HepG2 (cell line): Measurements from ENCODE around the gene ISG20L2. TPM values are rescaled to one million over a fixed set of nuclear protein-coding genes. Genes with fewer than 3 reads are reported as not detected.

Experiments
- ATF7-NPFF ChIP-seq: sonication (generic); formaldehyde crosslinking; IDR thresholded peaks from 2 replicates; pipeline ENCODE4 v1.8.1; 2023; ENCODE audit warnings: mild to moderate bottlenecking, low read depth, missing genetic modification reagents, moderate library complexity
- BHLHE40 ChIP-seq: IDR thresholded peaks from 2 replicates; pipeline ENCODE4 v1.6.1; 2011; ENCODE audit warnings: low read length, improper control_type of control experiment
- ETV5 ChIP-seq: IDR thresholded peaks from 2 replicates; pipeline ENCODE4 v1.6.1; 2018; ENCODE audit warnings: missing biosample characterization, missing genetic modification reagents, inconsistent platforms, borderline replicate concordance
- GATAD2A ChIP-seq: IDR thresholded peaks from 2 replicates; pipeline ENCODE4 v1.6.1; 2016
- HCFC1 ChIP-seq: fragments of 150-350 bp; IDR thresholded peaks from 2 replicates; pipeline ENCODE4 v1.6.1; 2014; ENCODE audit warnings: low read depth, low read length
- HDAC6 ChIP-seq: fragments of 200-600 bp; sonication (generic); IDR thresholded peaks from 2 replicates; pipeline ENCODE4 v1.7.0; 2017; ENCODE audit warnings: mild to moderate bottlenecking, antibody characterized with exemption, low read length, low read depth
- RELA ChIP-seq: sonication (generic); formaldehyde crosslinking; IDR thresholded peaks from 2 replicates; pipeline ENCODE4 v1.4.0; 2020; ENCODE audit warnings: missing genetic modification reagents
- SNAI1 ChIP-seq: sonication (generic); formaldehyde crosslinking; IDR thresholded peaks from 2 replicates; pipeline ENCODE4 v1.5.0; 2020; ENCODE audit warnings: mild to moderate bottlenecking, missing genetic modification reagents, borderline replicate concordance
- TBL1XR1 ChIP-seq: fragments of 150-350 bp; IDR thresholded peaks from 2 replicates; pipeline ENCODE4 v1.6.1; 2014; ENCODE audit warnings: borderline replicate concordance, low read length; ENCODE audit not compliant: partially characterized antibody
- THYN1 ChIP-seq: sonication (generic); formaldehyde crosslinking; IDR thresholded peaks from 2 replicates; pipeline ENCODE4 v1.8.1; 2023; ENCODE audit warnings: low read depth, mild to moderate bottlenecking, moderate library complexity, missing genetic modification reagents, borderline replicate concordance
- YEATS2 ChIP-seq: sonication (generic); formaldehyde crosslinking; IDR thresholded peaks from 2 replicates; pipeline ENCODE4 v1.4.0; 2020; ENCODE audit warnings: missing genetic modification reagents, borderline replicate concordance
- ZBTB38 ChIP-seq: sonication (generic); formaldehyde crosslinking; IDR thresholded peaks from 2 replicates; pipeline ENCODE4 v1.5.1; 2020; ENCODE audit warnings: mild to moderate bottlenecking, missing genetic modification reagents
- ZMYM4 ChIP-seq: sonication (generic); formaldehyde crosslinking; IDR thresholded peaks from 2 replicates; pipeline ENCODE4 v1.8.1; 2023; ENCODE audit warnings: mild to moderate bottlenecking, missing genetic modification reagents
- ZNF3 ChIP-seq: IDR thresholded peaks from 2 replicates; pipeline ENCODE4 v1.7.0; 2017; ENCODE audit warnings: inconsistent platforms
- ZNF329 ChIP-seq: sonication (generic); formaldehyde crosslinking; IDR thresholded peaks from 2 replicates; pipeline ENCODE4 v1.9.0; 2021; ENCODE audit warnings: low read depth, mild to moderate bottlenecking, missing genetic modification reagents
- ZNF335 ChIP-seq: sonication (generic); formaldehyde crosslinking; IDR thresholded peaks from 2 replicates; pipeline ENCODE4 v1.4.0; 2020; ENCODE audit warnings: missing genetic modification reagents
- ZNF451 ChIP-seq: sonication (generic); formaldehyde crosslinking; IDR thresholded peaks from 2 replicates; pipeline ENCODE4 v1.5.0; 2020; ENCODE audit warnings: mild to moderate bottlenecking, missing genetic modification reagents
- ZNF713 ChIP-seq: sonication (generic); formaldehyde crosslinking; IDR thresholded peaks from 2 replicates; pipeline ENCODE4 v1.4.0; 2020; ENCODE audit warnings: mild to moderate bottlenecking, missing genetic modification reagents
- ZNF790 ChIP-seq: sonication (generic); formaldehyde crosslinking; IDR thresholded peaks from 2 replicates; pipeline ENCODE4 v1.8.0; 2022; ENCODE audit warnings: missing genetic modification reagents, mild to moderate bottlenecking, borderline replicate concordance
- ZNF879 ChIP-seq: sonication (generic); formaldehyde crosslinking; IDR thresholded peaks from 2 replicates; pipeline ENCODE4 v1.8.1; 2023; ENCODE audit warnings: missing genetic modification reagents
- polyA plus RNA-seq, 8 experiments: library from polyadenylated mRNA; depleted of rRNA in 3 of 8; stranded (reverse) in 7 of 8; unstranded in 1 of 8; fragments of >200 nt; fragmentation: Illumina TruSeq in 4 of 8; extraction: Trizol in 4 of 8; gene quantifications; 2 replicates each; pipeline versions ENCODE4 v1.2.1 to v1.2.3, GENCODE V29; 2011 to 2016; ENCODE audit warnings: low read depth in 4 of 8, missing spikeins in 1 of 8, mixed read lengths in 1 of 8; ENCODE audit not compliant: insufficient read depth in 1 of 8
- total RNA-seq, 5 experiments: library from RNA; depleted of rRNA; stranded (reverse); fragments of >200 nt; fragmentation: Illumina TruSeq; extraction: Trizol; gene quantifications; 2 replicates each; pipeline ENCODE4 v1.2.3, GENCODE V29; 2016; ENCODE audit warnings: low read depth in 1 of 5
- TF ChIP-seq, protein P1 (sequence below): sonication (generic); formaldehyde crosslinking; IDR thresholded peaks from 2 replicates; pipeline ENCODE4 v1.9.0; 2022; ENCODE audit warnings: missing genetic modification reagents, mild to moderate bottlenecking, borderline replicate concordance
- TF ChIP-seq, protein P2 (sequence below): IDR thresholded peaks from 2 replicates; pipeline ENCODE4 v1.6.1; 2016; ENCODE audit warnings: control low read depth
- TF ChIP-seq, protein P3 (sequence below): sonication (generic); formaldehyde crosslinking; conservative IDR thresholded peaks from 2 replicates; pipeline ENCODE4 v1.4.0; 2020; ENCODE audit warnings: missing genetic modification reagents
- TF ChIP-seq, protein P4 (sequence below): sonication (generic); formaldehyde crosslinking; IDR thresholded peaks from 2 replicates; pipeline ENCODE4 v1.8.1; 2023; ENCODE audit warnings: mild to moderate bottlenecking, missing genetic modification reagents, borderline replicate concordance
- TF ChIP-seq, protein P5 (sequence below): sonication (generic); formaldehyde crosslinking; IDR thresholded peaks from 2 replicates; pipeline ENCODE4 v1.4.0; 2020; ENCODE audit warnings: missing genetic modification reagents, mild to moderate bottlenecking, borderline replicate concordance

The ISG20L2 gene
- total and polyA plus RNA-seq, 2 of the 13 experiments (the other 11 are each of a cell fraction or from before 2014, with no cell fraction given) = 19.8 to 21.3 TPM

DNA sequence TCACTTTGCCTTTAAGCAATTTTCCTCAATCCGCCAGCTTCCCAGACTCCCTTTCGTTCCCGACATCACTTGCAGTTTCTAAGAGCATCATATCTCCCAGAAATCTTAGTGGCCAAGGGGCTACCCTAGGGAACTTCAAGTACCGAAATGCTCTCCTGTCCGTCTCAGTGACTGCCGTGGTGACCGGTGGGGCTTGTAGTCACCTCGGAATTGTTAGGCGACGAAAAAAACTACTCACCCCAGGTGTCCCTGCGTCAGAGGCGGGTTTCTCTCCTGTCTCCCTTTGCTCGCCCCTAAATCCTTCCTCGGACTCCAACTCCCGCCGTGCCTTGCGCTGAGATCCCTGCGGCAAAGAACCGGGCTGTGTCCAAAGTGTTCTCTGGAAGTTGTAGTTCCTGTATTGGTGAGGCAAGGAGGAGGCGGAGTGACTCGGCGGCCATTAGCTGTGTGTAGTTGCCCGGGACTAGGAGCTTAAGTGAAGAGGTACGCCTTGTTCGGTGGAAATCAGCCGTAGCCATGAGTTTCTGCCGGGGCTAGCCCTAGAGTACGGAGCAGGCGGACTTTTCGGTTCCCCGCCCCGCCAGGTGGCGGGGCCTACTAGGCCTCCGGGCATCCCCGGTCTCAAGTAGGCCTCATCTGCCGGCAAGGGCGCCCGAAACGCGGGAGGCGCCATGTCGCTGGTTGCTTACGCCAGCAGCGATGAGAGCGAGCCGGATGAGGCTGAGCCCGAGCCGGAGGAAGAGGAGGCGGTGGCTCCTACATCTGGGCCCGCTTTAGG is 38.7 kb upstream of the ISG20L2 start, which contains the start of gene PRCC (continued):
- peak; percentile 85 for TF ChIP-seq YEATS2 (CRISPR knock-in tag)
- TF ChIP-seq, protein P1, sequence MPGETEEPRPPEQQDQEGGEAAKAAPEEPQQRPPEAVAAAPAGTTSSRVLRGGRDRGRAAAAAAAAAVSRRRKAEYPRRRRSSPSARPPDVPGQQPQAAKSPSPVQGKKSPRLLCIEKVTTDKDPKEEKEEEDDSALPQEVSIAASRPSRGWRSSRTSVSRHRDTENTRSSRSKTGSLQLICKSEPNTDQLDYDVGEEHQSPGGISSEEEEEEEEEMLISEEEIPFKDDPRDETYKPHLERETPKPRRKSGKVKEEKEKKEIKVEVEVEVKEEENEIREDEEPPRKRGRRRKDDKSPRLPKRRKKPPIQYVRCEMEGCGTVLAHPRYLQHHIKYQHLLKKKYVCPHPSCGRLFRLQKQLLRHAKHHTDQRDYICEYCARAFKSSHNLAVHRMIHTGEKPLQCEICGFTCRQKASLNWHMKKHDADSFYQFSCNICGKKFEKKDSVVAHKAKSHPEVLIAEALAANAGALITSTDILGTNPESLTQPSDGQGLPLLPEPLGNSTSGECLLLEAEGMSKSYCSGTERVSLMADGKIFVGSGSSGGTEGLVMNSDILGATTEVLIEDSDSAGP (CRISPR knock-in tag) = peak; percentile 99
- peak; percentile 37; the same call in 1 of the 2 replicates for TF ChIP-seq ETV5 (CRISPR knock-in tag)
- no peak for TF ChIP-seq ZNF3 (CRISPR knock-in tag)
- TF ChIP-seq, protein P2, sequence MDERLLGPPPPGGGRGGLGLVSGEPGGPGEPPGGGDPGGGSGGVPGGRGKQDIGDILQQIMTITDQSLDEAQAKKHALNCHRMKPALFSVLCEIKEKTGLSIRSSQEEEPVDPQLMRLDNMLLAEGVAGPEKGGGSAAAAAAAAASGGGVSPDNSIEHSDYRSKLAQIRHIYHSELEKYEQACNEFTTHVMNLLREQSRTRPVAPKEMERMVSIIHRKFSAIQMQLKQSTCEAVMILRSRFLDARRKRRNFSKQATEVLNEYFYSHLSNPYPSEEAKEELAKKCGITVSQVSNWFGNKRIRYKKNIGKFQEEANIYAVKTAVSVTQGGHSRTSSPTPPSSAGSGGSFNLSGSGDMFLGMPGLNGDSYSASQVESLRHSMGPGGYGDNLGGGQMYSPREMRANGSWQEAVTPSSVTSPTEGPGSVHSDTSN (CRISPR knock-in tag) = peak; percentile 33; the same call in 1 of the 2 replicates
- TF ChIP-seq HDAC6 = no peak
- TF ChIP-seq, protein P3, sequence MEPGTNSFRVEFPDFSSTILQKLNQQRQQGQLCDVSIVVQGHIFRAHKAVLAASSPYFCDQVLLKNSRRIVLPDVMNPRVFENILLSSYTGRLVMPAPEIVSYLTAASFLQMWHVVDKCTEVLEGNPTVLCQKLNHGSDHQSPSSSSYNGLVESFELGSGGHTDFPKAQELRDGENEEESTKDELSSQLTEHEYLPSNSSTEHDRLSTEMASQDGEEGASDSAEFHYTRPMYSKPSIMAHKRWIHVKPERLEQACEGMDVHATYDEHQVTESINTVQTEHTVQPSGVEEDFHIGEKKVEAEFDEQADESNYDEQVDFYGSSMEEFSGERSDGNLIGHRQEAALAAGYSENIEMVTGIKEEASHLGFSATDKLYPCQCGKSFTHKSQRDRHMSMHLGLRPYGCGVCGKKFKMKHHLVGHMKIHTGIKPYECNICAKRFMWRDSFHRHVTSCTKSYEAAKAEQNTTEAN (CRISPR knock-in tag) = no peak
- TF ChIP-seq, protein P4, sequence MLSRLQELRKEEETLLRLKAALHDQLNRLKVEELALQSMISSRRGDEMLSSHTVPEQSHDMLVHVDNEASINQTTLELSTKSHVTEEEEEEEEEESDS (CRISPR knock-in tag) = no peak
- peak; percentile 99 for TF ChIP-seq HCFC1
- TF ChIP-seq GATAD2A = 0 out of 2 replicates have a peak, but pooled peaks have one; percentile 20
- TF ChIP-seq, protein P5, sequence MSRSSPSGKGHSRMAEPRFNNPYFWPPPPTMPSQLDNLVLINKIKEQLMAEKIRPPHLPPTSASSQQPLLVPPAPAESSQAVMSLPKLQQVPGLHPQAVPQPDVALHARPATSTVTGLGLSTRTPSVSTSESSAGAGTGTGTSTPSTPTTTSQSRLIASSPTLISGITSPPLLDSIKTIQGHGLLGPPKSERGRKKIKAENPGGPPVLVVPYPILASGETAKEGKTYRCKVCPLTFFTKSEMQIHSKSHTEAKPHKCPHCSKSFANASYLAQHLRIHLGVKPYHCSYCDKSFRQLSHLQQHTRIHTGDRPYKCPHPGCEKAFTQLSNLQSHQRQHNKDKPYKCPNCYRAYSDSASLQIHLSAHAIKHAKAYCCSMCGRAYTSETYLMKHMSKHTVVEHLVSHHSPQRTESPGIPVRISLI (CRISPR knock-in tag) = peak; percentile 42; the same call in 1 of the 2 replicates
- TF ChIP-seq ZNF335 (CRISPR knock-in tag) = peak; percentile 28; the same call in 1 of the 2 replicates
- peak; percentile 79 for TF ChIP-seq TBL1XR1
- peak; percentile 58; the same call in 1 of the 2 replicates for TF ChIP-seq ZBTB38
- TF ChIP-seq ZNF713 (CRISPR knock-in tag) = no peak
- TF ChIP-seq ZNF790 (CRISPR knock-in tag) = peak; percentile 22; the same call in 1 of the 2 replicates
- TF ChIP-seq ZNF451 = 0 out of 2 replicates have a peak, but pooled peaks have one; percentile 13
- no peak for TF ChIP-seq ZNF329 (CRISPR knock-in tag)
- no peak; the same call in 1 of the 2 replicates for TF ChIP-seq ATF7-NPFF (CRISPR knock-in tag)
- peak; percentile 71; the same call in 1 of the 2 replicates for TF ChIP-seq ZMYM4
- TF ChIP-seq RELA (CRISPR knock-in tag) = no peak
- no peak for TF ChIP-seq SNAI1
- 0 out of 2 replicates have a peak, but pooled peaks have one; percentile 4 for TF ChIP-seq ZNF879 (CRISPR knock-in tag)
- no peak for TF ChIP-seq BHLHE40
- no peak for TF ChIP-seq THYN1 (CRISPR knock-in tag)
